ENCODE data around the gene SPSB4.
"Not testable (repeated sequence)": the region's sequence is repeated elsewhere in the genome, so short reads cannot be mapped to it uniquely, and the experiment has no call there.

SPSB4 gene

GRCh38 chr3:141093971-141094684 is 43.0 kb downstream of the SPSB4 start:
- DNase-seq (ENCODE audit: low read depth in 1 of 2, low spot score in 1 of 2), result no peak

DNA sequence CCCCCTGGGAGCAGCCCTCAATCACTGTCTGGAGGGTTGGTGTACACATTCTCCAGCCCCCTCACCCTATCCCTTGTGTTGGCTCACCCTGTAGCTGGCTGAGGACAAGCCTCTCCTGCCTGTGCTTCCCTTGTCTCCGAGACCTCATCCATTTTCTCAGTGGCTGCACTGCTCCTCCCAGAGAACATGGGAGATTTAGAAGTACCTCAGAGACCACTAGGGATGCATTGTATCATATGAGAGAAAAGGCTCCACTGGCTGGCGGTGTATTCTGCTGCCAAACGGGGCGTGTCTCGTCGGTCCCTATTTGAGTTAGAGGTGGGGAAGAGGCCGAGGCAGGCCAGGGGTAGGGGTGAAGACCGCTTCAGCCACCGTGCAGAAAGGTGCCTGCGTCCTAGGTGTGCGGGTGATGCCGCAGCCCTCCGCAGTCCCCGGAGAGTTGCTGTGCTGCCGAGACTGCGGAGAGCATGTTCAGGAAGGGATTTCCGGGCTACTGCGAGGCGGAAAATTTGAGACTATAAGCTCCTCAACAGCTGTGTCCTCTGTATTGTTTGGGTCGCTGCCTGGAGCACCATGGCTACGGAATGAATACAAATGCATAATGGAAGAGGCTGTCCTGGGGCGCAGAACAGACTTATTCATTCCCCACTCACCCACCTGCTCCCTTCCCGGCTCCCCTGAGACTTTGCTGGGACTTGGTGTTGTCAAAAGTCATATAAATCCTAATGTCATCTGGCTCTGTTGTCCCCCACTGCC is 43.8 kb downstream of the SPSB4 start:
- no peak for DNase-seq (ENCODE audit: low read depth in 1 of 2, low spot score in 1 of 2)

GRCh38 chr3:141095546-141095937 is 44.4 kb downstream of the SPSB4 start:
- DNase-seq (ENCODE audit: low read depth in 1 of 2, low spot score in 1 of 2), result no peak

DNA sequence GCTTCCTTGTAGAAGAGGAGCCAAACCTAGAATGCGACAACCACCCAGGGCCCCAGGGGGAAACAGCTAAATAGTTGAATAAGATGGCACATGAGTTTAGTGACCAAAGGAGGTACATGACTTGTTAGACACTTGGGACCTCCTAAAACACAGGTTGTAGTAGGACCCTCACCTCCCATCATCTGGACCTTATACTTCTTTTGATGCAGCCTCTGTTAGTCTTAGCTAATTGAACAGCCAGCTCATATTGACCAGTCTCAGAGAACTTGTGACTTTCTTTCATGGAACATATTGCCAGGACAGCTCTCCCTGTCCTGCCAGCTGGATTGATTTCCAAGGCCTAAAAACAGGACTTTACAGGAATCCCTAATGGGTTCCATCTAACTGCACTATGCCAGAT is 45.0 kb downstream of the SPSB4 start:
- no peak for DNase-seq (ENCODE audit: low read depth in 1 of 2, low spot score in 1 of 2)

- no peak for DNase-seq (ENCODE audit: low read depth in 1 of 2, low spot score in 1 of 2)
Measured at GRCh38 chr3:141096981-141097380, 45.8 kb downstream of the SPSB4 start.

- no peak for DNase-seq (ENCODE audit: low read depth in 1 of 2, low spot score in 1 of 2)
Measured at GRCh38 chr3:141100112-141100511, 49.0 kb downstream of the SPSB4 start.

DNA sequence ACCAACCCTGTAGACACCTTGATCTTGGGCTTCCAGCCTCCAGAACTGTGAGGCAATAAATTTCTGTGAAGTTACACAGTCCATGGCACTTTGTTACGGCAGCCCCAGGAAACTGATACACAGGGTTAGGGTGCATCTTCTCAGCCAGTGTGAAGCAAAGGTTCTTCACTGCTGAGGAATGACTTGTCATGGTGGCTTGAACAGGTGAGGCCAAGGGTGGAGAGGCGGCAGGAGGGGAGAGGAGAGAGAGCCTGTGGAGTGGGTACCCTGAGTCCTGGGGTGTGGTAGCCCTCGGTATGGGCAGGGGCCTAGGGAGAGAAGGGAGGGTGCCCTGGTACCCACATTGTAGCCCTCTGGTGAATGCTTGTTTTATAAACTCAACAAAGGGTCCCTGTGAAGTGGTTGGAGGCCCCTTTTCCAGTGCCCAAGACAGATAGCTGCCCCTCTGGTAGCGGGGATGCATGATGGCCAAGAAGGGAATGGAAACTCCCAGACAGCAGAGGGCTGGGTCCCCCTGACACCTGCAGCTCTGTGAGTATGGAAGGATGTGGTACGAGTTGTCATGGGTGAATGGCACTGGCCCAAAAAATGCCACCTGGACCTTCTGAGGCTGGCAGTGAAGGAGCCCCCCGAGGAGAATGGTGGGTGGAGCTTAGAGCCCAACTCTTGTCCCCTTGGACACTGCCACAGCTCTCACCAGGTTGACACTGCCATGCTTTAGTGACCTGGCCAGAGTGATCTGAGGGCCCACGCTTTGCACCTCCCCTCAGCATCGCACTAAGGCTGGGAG is 49.6 kb downstream of the SPSB4 start:
- DNase-seq (ENCODE audit: low read depth in 1 of 2, low spot score in 1 of 2), result no peak

- DNase-seq (ENCODE audit: low read depth in 1 of 2, low spot score in 1 of 2), result no peak
Measured at GRCh38 chr3:141102372-141102771, 51.2 kb downstream of the SPSB4 start.

GRCh38 chr3:141103067-141103466 is 51.9 kb downstream of the SPSB4 start:
- no peak for DNase-seq (ENCODE audit: low read depth in 1 of 2, low spot score in 1 of 2)

DNA sequence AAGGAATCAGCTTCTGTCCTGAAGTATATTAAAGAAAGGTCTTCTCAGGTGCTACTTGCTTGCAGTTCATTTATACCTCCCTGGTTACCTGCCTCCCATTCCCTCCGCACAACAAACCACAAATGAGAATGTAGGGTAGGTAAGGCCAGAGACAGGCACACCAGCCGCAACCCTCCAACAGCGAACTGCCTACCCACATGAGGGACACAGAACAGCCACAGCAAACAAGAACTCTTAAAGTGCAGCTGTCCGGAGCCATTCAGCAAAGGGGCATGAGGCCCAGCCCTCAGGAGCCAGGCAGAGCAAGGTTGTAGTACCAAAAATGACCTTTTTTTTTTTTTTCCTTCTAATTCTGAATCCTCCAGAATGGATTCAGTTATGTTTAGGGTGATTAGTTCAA is 52.4 kb downstream of the SPSB4 start:
- no peak for DNase-seq (ENCODE audit: low read depth in 1 of 2, low spot score in 1 of 2)

- DNase-seq (ENCODE audit: low read depth in 1 of 2, low spot score in 1 of 2), result no peak
Measured at GRCh38 chr3:141104151-141104821, 53.1 kb downstream of the SPSB4 start.

DNA sequence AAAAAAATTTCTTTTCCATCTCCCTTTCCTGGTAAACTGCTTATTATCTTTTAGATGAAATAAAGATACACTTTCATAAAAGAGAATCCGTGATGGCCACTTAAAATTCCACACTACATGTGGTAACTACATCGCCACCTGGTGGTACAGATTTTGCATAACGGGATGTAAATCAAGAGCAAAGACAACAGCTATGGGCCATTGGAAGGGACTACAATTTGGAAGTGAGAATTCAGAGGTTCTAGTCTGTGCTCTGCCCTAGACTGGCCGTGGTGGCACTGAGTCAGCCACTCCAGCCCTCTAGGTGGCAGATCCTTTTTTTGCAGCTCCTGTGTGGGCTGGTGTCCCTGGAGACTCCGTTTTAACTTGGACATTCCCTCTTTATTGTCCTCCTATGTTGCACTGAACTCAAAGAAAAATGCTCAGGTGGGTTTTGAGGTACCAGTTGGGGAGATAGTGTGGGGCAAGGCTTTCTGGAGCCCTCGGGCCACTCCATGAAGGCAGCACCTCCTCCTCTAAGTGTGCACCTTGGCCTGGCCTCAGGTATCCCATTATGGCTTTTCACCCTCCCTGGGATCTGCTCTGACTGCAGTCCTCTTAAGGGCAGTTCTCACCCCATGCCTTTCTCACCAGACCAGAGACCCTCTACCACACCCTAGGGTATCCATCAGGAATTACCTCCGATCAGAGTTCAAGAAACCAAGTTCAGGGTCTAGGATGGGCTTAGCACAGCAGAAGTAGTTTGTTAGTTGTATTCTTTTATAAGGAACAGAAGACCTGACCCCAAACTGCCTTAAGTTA is 54.9 kb downstream of the SPSB4 start:
- DNase-seq (ENCODE audit: low read depth in 1 of 2, low spot score in 1 of 2), result no peak

GRCh38 chr3:141106842-141107241 is 55.7 kb downstream of the SPSB4 start:
- no peak for DNase-seq (ENCODE audit: low read depth in 1 of 2, low spot score in 1 of 2)

DNA sequence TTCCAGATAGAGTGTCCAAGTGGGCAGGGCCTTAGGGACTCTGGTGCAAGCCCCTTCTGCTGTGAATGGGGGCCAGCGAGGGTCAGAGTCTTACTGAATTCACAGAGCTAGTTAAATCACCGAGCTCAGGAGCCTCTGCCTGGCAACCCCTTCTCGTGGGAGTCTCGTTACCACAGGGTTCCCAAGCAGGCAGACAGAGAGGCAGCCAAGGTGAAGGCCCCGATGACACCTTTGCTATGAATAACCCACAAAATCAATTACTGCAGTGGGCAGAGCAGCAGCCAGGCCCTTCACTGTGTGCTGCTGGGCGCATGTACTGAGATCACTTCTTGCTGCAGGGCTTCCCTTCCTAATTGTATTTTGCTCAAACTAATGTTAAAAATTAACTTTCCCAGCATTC is 56.9 kb downstream of the SPSB4 start:
- no peak for DNase-seq (ENCODE audit: low read depth in 1 of 2, low spot score in 1 of 2)

- no peak for DNase-seq (ENCODE audit: low read depth in 1 of 2, low spot score in 1 of 2)
Measured at GRCh38 chr3:141109751-141110150, 58.6 kb downstream of the SPSB4 start.

DNA sequence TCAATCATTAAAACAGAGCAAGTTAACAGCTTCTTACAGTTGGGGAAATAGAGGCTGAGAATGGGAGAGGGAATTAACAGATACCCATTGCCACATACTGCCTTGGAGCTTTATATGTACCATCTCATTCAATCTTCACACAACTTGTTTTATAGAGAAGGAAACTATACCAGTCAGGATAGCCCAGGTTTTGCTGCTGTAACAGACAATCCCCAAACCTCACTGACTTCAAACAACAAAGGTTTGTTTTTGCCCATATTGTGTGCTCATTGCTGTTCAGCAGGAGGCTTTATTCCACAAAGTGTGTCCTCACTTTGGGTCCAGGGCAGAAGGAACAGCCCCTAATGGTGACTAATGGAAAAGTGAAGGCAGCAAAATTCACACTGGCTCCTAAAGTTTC is 59.2 kb downstream of the SPSB4 start:
- DNase-seq (ENCODE audit: low read depth in 1 of 2, low spot score in 1 of 2), result no peak

- no peak for DNase-seq (ENCODE audit: low read depth in 1 of 2, low spot score in 1 of 2)
Measured at GRCh38 chr3:141111364-141112155, 60.4 kb downstream of the SPSB4 start.

GRCh38 chr3:141112686-141113297 is 61.6 kb downstream of the SPSB4 start:
- no peak for DNase-seq (ENCODE audit: low read depth in 1 of 2, low spot score in 1 of 2)

- not testable (repeated sequence) for DNase-seq (ENCODE audit: low read depth in 1 of 2, low spot score in 1 of 2)
Measured at GRCh38 chr3:141113680-141114079, 62.5 kb downstream of the SPSB4 start.
